SHP77 (cell line): ENCODE results near the gene GP1BA.
"Not testable (repeated sequence)": the region's sequence is repeated elsewhere in the genome, so short reads cannot be mapped to it uniquely, and the experiment has no call there.

Experiments used
- DNase-seq, 2 experiments: peaks; one replicate each; lab custom pipeline; 2025; lab: John Stamatoyannopoulos, UW

GP1BA gene

DNA sequence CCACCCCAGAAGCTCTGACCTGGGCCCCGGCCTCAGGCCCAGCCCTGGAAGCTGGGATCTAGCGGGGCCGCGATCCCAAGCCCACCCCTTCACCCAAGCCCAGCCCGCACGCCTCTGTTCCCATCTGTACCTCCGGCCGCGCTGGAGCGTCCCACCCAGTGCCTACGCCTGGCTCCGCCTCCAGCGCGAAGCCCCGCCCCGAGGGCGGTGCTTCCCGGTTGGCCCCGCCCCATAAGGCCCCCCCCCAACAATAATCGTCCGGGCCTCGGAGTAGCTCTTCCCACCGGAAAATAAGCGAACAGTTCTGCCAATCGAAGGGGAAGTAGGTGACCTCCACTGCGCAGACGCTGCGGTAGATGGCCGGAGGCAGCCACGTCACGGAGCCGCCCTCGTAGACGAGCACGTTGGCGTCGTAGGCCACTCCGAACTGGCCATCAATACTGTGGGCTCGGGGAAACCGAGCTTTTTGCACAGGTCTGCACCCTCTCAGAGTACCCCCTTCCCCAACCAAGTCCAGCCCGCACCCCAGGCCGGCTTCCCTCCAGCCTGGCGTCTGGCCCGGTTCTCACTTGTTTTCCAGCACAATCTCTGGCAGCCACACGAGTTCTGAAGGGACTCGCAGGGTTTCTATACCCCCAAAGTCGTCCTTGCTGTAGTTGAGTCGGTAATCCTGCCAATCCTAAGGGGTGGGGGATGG is 30.3 kb upstream of the GP1BA start:
- peak; percentile 30 to 46 for DNase-seq

DNA sequence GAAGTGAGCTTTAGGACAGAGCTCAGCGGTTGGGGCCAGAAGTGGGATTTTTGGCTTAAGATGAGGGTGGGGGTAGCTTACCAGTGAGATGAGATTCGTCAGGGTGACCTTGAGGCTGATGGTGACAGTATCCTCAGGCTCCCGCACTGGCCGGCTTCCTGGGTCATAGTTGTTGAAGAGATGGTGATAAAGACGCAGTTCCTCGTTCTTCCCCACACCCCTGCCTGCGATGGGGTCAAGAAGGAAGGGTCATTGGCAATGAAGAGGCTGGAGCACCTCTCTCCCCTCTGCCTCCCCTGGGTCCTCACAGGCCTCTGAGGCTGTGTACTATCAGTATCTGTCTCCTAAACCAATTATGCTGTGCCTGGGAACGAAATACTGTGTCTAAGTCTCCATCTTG is 29.5 kb upstream of the GP1BA start:
- DNase-seq = no peak

DNA sequence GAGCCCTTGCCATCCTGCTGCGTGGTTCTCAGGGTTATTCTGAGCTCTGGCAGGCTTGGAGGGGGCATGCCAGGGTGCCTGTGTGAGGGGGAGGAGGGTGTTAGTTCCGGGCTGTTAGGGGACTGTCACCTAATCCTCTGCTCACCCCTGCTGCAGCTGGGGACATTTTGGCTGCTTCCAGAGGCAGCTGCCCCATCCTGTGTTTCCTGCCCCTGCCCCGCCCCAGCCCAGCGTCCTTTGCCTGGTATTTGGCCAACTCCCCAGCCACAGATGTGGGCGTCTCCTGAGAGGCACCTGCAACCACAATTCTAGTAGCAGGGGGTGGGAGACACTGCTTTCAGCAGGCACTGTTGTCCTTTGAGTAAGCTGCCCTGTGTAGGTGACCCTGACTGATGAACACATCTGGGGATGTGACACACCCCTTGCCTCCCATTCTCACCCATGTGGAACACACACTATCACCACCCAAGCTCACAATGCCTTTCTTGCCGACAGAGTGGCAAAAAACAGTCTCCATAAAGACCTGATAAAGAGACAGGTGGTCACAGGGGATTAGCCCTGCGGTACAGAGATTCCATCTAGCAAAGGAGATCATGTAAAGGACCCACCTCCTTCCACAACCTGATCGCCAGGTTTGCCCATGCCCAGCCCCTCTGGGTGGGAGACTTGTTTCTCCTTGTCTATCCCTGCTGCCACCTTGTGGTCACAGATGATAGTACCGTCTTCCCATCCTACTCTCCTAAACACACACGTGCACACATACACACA is 28.8 kb upstream of the GP1BA start, which contains the start of gene CHRNE:
Gene CHRNE, minus strand, starts transcription at position 48 of the 768 bp plus-strand sequence. Its CDS starts 35 bp downstream, at position 13.
- DNase-seq = peak; percentile 90 to 92

DNA sequence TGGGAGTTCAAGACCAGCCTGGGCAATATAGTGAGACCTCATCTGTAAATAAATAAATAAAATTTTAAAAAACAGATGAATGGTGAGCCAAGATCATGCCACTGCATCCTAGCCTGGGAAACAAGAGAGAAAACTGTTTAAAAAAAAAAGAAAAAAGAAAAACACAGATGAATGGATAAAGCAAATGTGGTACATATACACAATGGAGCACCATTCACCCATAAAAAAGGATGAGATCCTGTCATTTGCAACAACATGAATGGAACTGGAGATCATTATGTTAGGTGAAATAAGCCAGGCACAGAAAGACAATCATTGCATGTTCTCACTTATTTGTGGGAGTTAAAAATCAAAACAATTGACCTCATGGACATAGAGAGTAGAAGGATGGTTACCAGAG is 25.4 kb upstream of the GP1BA start:
- not testable (repeated sequence) for DNase-seq

DNA sequence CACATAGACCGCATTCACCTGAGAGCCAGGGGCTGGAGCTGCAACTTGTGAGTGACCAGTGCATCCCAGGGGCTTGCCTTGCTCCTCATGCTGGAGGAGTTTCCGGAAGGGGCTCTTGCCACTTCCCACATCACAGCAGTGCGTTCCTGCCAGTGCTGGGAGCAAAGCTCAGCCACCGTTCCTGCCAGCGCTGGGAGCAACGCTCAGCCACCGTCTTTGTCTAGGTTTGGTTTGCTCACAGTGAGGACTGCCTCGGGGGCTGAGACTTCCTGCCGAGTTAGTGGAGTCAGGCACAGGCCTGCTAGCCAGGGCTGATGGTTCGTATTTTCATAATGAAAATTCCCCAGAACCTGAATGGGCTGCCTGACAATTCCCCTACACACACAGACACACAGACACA is 23.8 kb upstream of the GP1BA start:
- peak; percentile 47 for DNase-seq

DNA sequence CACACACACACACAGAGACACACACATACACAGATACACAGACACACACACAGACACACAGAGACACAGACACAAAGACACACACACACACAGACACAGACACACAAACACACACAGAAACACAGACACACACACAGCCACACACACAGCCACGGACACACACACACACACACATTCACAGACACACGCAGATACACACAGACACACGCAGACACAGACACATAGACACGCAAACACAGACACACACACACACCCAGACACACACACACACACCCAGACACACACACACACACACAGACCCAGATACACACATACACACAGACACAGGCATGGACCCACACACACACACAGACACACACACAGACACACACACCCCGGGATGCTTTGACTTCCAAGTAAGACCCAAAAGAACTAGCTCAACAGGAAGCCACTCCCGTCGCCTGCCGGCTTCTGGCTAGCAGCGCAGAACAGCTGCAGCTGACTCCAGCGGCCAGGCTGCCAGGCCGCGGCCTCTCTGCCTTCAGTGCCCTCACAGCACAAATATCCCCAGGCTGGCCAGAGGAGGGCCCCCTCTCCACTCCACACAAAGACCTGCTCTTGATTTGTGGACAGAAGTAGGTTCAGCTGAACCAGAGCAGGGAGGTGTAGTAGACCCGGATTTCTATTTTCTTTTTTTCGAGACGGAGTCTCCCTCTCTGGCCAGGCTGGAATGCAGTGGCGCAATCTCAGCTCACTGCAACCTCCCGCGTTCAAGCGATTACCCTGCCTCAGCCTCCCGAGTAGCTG is 23.2 kb upstream of the GP1BA start:
- peak; percentile 92 to 95 for DNase-seq

DNA sequence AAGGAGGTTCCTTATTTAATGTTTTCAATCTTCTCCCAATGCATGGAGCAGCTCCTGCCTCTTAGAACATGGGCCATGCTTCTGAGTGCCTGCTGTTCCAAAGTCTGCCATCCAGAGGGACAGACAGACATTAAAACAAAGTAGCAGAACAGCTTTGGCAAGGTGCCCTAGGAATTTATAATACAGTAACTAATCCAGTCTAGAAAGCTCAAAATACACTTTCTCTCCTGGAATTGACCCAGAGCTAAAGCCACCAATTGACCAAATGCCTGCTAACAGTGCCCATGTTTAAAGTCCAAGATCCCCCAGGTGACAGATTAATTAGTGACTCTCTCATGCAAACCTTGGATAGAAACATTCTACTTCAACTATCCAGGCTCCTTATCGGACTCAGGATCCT is 18.1 kb upstream of the GP1BA start:
- no peak for DNase-seq

DNA sequence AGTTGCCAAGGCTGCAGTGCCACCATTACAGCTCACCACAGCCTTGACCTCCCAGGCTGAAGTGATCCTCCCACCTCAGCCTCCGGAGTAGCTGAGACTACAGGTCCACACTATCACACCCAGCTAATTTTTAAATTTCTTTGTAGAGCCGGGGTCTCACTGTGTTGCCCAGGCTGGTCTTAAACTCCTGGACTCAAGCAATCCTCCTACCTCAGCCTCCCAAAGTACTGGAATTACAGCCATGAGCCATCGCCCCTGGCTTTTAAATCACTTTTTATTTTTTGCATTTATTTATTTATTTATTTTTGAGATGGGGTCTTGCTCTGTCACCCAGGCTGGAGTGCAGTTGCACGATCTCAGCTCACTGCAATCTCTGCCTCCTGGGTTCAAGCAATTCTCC is 17.5 kb upstream of the GP1BA start:
- not testable (repeated sequence) for DNase-seq

DNA sequence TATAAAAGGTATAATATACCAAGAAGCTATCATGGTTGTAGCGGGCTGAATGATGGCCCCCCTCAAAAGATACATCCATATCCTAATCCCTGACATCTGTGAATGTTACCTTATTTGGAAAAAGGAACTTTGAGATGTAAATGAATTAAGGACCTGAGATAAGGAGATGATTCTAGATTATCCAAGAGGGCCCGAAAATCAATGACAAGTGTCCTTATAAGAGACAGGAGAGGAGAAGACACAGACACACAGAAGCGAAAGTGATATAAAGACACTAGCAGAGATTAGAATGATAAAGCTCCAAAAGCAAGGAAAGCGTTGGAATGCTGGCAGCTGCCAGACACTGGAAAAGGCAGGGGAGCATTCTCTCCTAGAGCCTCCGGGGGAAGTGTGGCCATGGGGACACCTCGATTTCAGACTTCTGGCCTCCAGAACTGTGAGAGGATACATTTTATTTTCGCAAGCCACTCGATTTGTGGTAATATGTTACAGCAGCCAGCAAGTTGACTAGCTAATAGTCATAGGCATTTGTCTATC is 12.5 kb upstream of the GP1BA start:
- DNase-seq = no peak

DNA sequence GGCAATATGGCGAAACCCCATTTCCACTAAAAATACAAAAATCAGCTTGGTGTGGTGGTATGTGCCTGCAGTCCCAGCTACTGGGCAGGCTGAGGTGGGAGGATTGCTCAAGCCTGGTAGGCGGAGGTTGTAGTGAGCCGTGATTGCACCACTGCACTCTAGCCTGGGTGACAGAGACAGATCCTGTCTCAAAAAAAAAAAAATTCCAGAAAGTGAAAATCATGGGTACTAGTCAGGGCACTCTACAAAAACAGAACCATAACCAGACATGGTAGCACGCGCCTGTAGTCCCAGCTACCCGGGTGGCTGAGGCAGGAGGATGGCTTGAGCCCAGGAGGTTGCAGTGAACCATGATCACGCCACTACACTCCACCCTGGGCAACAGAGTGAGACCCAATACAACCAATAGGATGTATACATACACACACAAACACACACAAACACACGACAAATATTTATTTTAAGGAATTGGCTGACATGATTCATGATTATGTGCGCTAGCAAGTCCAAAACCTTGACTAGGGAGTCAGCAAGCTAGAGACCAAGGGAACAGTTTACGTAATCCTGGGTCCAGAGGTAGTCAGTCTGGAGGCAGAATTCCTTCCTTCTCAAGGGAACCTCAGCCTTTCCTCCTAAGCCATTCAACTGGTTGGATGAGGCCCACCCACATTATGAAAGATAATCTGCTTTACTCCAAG is 11.6 kb upstream of the GP1BA start:
- no peak for DNase-seq

DNA sequence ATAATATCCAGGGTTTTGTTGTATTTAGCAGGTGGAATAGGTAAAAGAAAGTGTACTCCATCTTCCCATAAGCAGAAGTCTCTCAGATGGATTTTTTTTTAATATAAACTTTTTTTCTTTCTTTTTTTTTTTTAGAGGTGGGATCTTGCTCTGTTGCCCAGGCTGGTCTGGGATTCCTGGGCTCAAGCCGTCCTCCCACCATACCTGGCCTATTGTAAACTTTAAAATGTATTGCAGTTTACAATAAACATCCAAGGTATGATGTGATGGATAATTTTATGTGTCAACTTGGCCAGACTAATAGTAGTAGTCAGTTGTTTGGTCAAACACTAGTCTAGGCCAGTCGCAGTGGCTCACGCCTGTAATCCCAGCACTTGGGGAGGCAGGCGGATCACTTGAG is 10.8 kb upstream of the GP1BA start:
- DNase-seq = no peak

DNA sequence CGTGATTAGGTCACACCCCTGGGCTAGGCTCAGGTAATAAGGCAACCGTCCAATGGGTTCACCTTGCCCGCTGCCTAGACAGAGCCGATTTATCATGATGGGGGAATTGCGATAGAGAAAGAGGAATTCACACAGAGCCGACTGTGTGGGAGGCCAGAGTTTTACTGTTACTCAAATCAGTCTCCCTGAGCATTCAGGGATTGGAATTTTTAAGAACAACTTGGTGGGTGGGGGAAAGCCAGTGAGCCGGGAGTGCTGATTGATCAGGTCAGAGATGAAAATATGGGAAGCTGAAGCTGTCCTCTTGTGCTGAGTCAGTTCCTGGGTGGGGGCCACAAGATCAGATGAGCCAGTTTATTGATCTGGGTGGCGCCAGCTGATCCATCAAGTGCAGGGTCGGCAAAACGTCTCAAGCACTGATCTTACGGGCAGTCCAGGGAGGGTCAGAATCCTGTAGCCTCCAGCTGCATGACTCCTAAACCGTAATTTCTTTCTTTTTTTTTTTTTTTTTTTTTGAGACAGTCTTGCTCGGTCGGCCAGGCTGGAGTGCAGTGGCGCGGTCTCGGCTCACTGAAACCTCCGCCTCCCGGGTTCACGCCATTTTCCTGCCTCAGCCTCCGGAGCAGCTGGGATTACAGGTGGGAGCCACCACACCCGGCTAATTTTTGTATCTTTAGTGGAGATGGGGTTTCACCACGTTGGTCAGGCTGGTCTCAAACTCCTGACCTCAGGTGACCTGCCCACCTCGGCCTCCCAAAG is 5.3 kb upstream of the GP1BA start:
- not testable (repeated sequence) for DNase-seq

DNA sequence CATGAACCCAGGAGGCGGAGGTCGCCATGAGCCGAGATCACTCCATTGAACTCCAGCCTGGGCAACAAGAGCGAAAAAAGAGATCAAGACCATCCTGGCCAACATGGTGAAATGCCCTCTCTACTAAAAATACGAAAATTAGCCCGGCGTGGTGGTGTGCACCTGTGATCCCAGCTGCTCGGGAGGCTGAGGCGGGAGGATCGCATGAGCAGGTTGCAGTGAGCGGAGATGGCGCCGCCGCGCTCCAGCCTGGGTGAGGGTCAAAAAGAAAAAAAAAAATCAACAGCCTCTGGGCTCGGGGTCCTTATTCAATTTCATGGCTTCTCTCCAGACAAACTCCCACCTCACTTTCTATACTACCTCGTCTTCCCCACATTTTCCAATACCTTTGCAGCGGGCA is 3.2 kb upstream of the GP1BA start:
- DNase-seq = no peak

DNA sequence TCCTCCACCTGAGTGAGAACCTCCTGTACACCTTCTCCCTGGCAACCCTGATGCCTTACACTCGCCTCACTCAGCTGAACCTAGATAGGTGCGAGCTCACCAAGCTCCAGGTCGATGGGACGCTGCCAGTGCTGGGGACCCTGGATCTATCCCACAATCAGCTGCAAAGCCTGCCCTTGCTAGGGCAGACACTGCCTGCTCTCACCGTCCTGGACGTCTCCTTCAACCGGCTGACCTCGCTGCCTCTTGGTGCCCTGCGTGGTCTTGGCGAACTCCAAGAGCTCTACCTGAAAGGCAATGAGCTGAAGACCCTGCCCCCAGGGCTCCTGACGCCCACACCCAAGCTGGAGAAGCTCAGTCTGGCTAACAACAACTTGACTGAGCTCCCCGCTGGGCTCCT is 679 bp downstream of the GP1BA start:
- no peak for DNase-seq

DNA sequence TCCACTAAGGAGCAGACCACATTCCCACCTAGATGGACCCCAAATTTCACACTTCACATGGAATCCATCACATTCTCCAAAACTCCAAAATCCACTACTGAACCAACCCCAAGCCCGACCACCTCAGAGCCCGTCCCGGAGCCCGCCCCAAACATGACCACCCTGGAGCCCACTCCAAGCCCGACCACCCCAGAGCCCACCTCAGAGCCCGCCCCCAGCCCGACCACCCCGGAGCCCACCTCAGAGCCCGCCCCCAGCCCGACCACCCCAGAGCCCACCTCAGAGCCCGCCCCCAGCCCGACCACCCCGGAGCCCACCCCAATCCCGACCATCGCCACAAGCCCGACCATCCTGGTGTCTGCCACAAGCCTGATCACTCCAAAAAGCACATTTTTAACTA is 1.6 kb downstream of the GP1BA start:
- no peak for DNase-seq

DNA sequence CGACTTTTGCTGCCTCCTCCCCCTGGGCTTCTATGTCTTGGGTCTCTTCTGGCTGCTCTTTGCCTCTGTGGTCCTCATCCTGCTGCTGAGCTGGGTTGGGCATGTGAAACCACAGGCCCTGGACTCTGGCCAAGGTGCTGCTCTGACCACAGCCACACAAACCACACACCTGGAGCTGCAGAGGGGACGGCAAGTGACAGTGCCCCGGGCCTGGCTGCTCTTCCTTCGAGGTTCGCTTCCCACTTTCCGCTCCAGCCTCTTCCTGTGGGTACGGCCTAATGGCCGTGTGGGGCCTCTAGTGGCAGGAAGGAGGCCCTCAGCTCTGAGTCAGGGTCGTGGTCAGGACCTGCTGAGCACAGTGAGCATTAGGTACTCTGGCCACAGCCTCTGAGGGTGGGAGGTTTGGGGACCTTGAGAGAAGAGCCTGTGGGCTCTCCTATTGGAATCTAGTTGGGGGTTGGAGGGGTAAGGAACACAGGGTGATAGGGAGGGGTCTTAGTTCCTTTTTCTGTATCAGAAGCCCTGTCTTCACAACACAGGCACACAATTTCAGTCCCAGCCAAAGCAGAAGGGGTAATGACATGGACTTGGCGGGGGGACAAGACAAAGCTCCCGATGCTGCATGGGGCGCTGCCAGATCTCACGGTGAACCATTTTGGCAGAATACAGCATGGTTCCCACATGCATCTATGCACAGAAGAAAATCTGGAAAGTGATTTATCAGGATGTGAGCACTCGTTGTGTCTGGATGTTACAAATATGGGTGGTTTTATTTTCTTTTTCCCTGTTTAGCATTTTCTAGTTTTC is 2.3 kb downstream of the GP1BA start:
- DNase-seq = peak; percentile 62 to 75

DNA sequence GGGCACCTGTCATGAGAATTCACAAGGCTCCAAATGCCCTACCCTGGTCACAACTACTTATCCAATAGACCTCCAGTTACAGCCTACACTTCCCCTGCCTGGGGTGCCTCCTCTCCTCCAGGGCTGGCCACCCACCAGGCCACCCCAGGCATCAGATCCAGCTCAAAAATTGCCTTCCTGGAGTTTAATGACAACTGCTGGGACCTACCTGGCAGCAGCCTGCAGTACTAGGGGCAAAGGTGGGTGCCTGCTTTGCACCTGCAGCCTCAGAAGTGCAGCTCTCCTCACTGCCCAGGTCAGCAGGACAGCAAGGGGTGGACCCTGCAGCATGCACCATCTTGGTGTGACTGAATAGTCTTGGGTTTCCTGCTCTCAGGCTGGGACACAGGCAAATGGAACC is 3.6 kb downstream of the GP1BA start:
- no peak for DNase-seq

DNA sequence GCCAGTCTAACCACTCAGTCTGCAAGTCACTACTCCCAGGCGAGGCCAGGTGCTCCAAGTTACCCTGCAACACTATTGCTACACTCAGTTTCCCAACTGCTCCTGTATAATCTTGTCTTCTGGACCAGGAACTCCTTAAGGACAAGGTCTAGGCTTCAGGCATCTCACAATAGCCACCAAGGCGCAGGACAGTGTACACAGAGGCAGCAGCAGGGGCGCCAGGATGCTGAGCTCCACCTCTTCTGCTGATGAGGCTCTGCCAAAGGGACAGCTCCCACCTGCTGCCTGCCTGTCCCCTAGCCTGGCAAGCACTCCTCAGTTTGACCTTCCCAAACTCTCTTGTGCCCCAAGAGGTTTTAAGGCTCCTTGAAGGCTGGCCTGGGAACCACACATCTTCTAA is 4.4 kb downstream of the GP1BA start:
- DNase-seq = no peak

DNA sequence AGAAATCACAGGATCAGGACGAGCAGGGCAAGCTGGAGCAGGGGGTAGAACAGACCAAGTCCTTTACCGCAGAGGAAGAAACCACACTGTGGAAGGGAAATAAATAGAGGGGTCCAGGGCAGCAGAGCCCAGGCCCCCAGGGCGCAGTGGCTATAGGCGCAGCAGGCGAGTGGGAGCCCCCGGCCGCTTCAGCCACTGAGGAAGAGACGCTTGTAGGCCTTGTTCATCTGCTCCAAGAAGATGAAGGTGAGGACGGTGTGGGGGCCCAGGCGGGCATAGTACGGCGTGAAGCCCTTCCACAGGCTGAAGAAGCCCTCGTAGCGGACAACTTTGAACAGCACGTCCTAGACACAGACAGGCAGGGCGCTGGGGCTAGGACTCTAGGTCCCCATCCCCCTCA is 5.5 kb downstream of the GP1BA start:
- DNase-seq = no peak

DNA sequence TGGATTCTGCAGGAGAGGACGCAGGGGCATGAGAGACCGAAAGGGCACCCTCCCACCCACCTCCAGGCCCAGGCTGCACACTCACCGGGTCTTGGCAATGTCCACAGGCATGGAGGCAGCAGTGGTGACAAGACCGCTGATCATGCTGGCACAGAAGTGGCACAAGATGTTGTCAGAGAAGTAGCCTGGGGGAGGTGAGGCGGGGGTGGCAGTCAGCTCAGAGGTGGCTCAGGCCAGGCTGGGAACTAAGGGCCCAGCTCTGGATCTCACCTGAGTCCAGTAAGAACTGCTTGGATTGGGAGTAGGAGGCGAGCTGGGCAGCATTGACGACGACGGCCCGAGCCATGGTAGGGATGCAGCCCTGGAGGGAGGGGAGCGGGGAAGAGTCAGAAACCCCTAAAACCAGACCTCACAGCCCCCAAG is 6.0 kb downstream of the GP1BA start:
- no peak for DNase-seq
